PFSK-1 (cell line): Measurements from ENCODE around the gene SUN5.

Experiments
- FOXP2 ChIP-seq: optimal IDR thresholded peaks from 2 replicates; pipeline ENCODE3; 2011; ENCODE audit warnings: borderline replicate concordance, control low read depth, inconsistent platforms; ENCODE audit not compliant: insufficient read depth; ENCODE audit errors: extremely low read length, extremely low read depth
- POLR2AphosphoS5 ChIP-seq: IDR thresholded peaks from 2 replicates; pipeline ENCODE4 v1.6.1; 2012; ENCODE audit warnings: low read depth, mild to moderate bottlenecking, control low read depth, low read length, moderate library complexity
- REST ChIP-seq, 2 experiments: IDR thresholded peaks; 2 replicates each; pipeline versions ENCODE4 v1.6.1 to v1.8.0; 2011 to 2012; ENCODE audit warnings: low read depth in 2 of 2, low read length in 2 of 2, control low read depth in 1 of 2, inconsistent platforms in 1 of 2, mild to moderate bottlenecking in 1 of 2, moderate library complexity in 1 of 2; ENCODE audit not compliant: insufficient read depth in 1 of 2
- SIN3A ChIP-seq: IDR thresholded peaks from 2 replicates; pipeline ENCODE4 v1.6.1; 2012; ENCODE audit warnings: mild to moderate bottlenecking, low read length, moderate library complexity, borderline replicate concordance; ENCODE audit not compliant: insufficient read depth
- TAF1 ChIP-seq: IDR thresholded peaks from 2 replicates; pipeline ENCODE4 v1.6.1; 2012; ENCODE audit warnings: low read length, control low read depth, borderline replicate concordance; ENCODE audit not compliant: insufficient read depth

The SUN5 gene

GRCh38 chr20:32957459-32957858, 46.8 kb downstream of the SUN5 start:
- no peak for TF ChIP-seq REST (IDR thresholded peaks at IDR 0.05; ENCODE audit: insufficient read depth in 1 of 2, low read depth in 2 of 2, low read length in 2 of 2)
- TF ChIP-seq SIN3A: no peak
- no peak for TF ChIP-seq TAF1
- TF ChIP-seq FOXP2: no peak
- TF ChIP-seq POLR2AphosphoS5: no peak

- no peak for TF ChIP-seq TAF1
- TF ChIP-seq FOXP2: no peak
- TF ChIP-seq REST (IDR thresholded peaks at IDR 0.05; ENCODE audit: insufficient read depth in 1 of 2, low read depth in 2 of 2, low read length in 2 of 2): no peak
- no peak for TF ChIP-seq POLR2AphosphoS5
- no peak for TF ChIP-seq SIN3A
These were observed 57.6 kb downstream of the SUN5 start for GRCh38 chr20:32946629-32947028.

- TF ChIP-seq FOXP2: no peak
- TF ChIP-seq SIN3A: no peak
- no peak for TF ChIP-seq REST (IDR thresholded peaks at IDR 0.05; ENCODE audit: insufficient read depth in 1 of 2, low read depth in 2 of 2, low read length in 2 of 2)
- TF ChIP-seq POLR2AphosphoS5: no peak
- no peak for TF ChIP-seq TAF1
These were observed 58.5 kb downstream of the SUN5 start for GRCh38 chr20:32945710-32946221.

- TF ChIP-seq FOXP2: no peak
- TF ChIP-seq SIN3A: no peak
- TF ChIP-seq TAF1: no peak
- TF ChIP-seq REST (IDR thresholded peaks at IDR 0.05; ENCODE audit: insufficient read depth in 1 of 2, low read depth in 2 of 2, low read length in 2 of 2): no peak
These were observed 60.7 kb downstream of the SUN5 start for GRCh38 chr20:32943490-32944052.
